Skeletal muscle satellite cell (primary cell): ENCODE data around the gene FBXO3.

Experiments
- H3K27me3 ChIP-seq: 2 replicates; pipeline ENCODE4 v1.7.0; 2013; ENCODE audit warnings: low read length; ENCODE audit not compliant: control insufficient read depth, insufficient read depth
- H3K36me3 ChIP-seq: 2 replicates; pipeline ENCODE4 v1.7.0; 2013; ENCODE audit warnings: mild to moderate bottlenecking, control low read depth, low read length; ENCODE audit not compliant: insufficient read depth
- H3K4me1 ChIP-seq: 2 replicates; pipeline ENCODE4 v1.7.0; 2013; ENCODE audit warnings: low read length; ENCODE audit not compliant: control insufficient read depth, insufficient read depth
- H3K4me2 ChIP-seq: 2 replicates; pipeline ENCODE4 v1.7.0; 2013; ENCODE audit warnings: mild to moderate bottlenecking, low read length
- H3K4me3 ChIP-seq: 2 replicates; pipeline ENCODE4 v1.7.0; 2013; ENCODE audit warnings: low read length
- H3K9ac ChIP-seq: 2 replicates; pipeline ENCODE4 v1.7.0; 2013; ENCODE audit warnings: mild to moderate bottlenecking, low read depth, low read length, moderate library complexity
- H3K9me3 ChIP-seq: replicated peaks from 2 replicates; pipeline ENCODE4 v1.7.0; 2013; ENCODE audit warnings: mild to moderate bottlenecking, control low read depth, low read length

FBXO3 gene

DNA sequence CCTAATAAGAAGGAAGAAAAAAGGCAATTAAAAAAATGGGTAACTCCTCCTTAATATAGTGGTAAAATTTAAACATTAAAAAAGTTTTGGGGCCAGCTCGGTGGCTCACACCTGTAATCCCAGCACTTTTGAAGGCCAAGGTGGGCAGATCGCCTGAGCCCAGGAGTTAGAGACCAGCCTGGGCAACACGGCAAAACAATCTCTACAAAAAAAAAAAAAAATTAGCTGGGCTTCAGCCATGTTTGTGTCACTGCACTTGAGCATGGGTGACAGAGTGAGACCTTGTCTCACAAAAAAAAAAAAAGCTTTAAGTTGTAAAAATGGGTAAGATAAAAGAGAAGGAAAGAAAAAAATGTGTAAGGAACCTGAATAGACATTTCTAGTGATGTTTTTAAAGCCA lies 11.3 kb upstream of the FBXO3 start:
- Histone ChIP-seq H3K36me3 (no peaks in the 10 kb centered on the region), H3K4me2 (no peak overlapping the region), H3K9me3 (no peaks in the 10 kb centered on the region), H3K9ac (no peak overlapping the region), H3K4me3 (no peak overlapping the region), H3K27me3 (peaks cover 28% of the 10 kb centered on the region), H3K4me1 (peaks cover under 1% of the 10 kb centered on the region)

DNA sequence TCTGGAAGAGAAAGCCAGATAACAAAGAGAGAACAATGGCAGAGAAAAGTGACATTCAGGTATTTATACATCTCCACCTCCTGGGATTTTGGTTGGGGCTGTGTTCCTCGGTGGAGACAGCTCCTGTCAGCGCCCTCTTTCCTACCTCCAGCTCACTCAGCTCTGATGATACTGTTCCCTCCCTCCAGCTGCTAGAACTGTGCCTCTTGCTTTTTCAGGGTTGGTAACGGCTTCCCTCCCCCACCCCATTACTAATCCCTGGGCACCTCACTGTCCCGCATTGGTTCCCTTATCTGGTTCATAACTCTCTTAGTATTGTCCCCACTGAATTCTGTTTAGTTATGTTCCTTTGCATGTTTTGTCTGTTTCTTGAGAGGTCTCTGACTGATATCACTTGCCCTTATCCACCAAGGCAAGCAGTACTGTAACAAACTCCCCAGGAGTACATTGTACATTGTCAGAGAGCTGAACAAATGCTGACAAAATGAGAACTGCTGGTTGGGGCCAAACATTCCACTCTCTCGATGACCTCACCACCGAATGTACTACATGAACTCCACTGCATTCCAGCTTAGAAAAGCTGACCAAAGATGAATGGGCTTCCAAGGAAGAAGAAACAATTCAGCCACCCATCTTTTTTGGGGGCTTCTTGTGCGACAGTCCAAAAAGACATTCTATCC lies 5.7 kb upstream of the FBXO3 start:
- peaks cover 25% of the 10 kb centered on the region for H3K4me1 ChIP-seq

DNA sequence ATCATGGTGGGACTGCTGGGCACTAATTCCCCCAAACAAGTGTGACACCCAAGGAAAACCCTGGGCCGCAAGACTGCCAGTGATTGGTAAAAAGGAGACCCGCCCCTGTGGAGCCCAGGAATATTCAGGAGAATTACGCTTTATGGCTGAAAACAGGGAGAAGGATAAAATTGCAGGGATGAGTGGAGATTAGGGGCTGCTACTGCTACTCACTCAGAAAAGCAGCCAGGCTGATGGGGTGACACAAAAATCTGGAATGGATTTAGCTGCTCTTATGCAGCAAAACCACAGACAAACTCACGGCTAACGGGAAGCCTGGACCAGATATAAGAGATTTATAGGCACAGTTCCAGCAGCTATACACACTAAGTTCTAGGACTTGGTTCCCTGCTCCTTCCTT lies 4.4 kb upstream of the FBXO3 start:
- H3K4me2 ChIP-seq = peak overlapping the region; percentile 36
- H3K27me3 ChIP-seq = peaks cover 3% of the 10 kb centered on the region
- no peaks in the 10 kb centered on the region for H3K9me3 ChIP-seq
- H3K4me3 ChIP-seq = no peak overlapping the region
- H3K4me1 ChIP-seq = peaks cover 28% of the 10 kb centered on the region
- no peaks in the 10 kb centered on the region for H3K36me3 ChIP-seq
- no peak overlapping the region for H3K9ac ChIP-seq

More for the DNA sequence above, 5.7 kb upstream of the FBXO3 start:
- no peak overlapping the region for H3K9ac ChIP-seq
- H3K27me3 ChIP-seq = peaks cover 9% of the 10 kb centered on the region
- H3K9me3 ChIP-seq = no peaks in the 10 kb centered on the region
- H3K36me3 ChIP-seq = no peaks in the 10 kb centered on the region
- no peak overlapping the region for H3K4me3 ChIP-seq
- peak overlapping the region; percentile 61 for H3K4me2 ChIP-seq

DNA sequence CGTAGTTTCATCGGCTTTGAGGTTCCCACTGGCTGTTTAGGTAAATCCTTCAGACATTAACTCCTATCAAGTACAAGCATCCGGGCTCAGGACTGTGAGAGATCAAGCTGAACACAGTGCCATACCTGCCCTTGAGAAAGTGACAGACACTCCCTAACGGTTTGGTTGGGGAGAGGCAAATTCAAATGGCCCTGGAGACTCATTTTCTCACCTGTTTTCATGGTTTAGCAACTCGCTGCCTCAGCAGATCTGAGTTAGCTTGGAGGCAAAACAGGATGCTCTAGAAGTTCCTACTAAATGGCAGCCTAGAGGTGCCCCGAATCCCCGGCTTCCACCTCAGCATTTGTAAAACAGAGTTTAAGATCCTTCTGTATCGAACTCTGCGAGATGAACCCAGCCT lies 3.6 kb upstream of the FBXO3 start:
- H3K4me1 ChIP-seq = peaks cover 33% of the 10 kb centered on the region

DNA sequence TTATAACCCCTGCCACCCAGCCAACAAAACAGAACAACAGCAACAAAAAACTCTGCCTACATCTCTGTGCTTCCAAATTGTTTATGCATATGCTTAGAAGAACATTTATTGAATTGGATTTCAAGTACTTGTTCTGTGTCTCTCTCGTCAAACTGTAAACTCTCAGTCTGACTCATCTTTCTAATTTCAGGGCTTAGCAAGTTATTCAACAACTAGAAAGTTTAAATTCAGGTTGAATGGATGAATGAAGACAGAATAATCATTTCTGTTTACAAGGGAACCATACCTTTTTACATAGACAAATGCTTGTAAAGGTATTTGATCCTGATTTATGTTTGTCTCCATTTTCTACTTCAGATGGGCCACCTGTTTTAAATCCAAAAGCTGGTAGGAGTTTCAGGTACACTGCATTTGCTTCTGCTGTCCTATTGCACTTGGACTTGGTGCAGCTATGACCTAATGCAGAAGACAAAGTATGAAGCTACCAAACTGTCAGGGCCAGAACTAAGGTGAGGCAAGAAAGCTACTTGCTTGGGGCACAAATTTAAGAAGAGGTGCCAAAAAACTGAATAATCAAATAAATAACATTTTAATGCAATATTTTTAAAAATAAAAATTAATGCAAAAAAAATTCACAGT lies 1.6 kb upstream of the FBXO3 start:
- Histone ChIP-seq H3K4me1 (peaks cover 38% of the 10 kb centered on the region), H3K36me3 (no peaks in the 10 kb centered on the region), H3K4me2 (no peak overlapping the region), H3K4me3 (no peak overlapping the region), H3K9me3 (no peaks in the 10 kb centered on the region), H3K27me3 (no peaks in the 10 kb centered on the region), H3K9ac (no peak overlapping the region)

More for the DNA sequence above, 3.6 kb upstream of the FBXO3 start:
- no peak overlapping the region for H3K4me3 ChIP-seq
- no peaks in the 10 kb centered on the region for H3K9me3 ChIP-seq
- H3K27me3 ChIP-seq = no peaks in the 10 kb centered on the region
- H3K36me3 ChIP-seq = no peaks in the 10 kb centered on the region
- no peak overlapping the region for H3K4me2 ChIP-seq
- H3K9ac ChIP-seq = no peak overlapping the region

DNA sequence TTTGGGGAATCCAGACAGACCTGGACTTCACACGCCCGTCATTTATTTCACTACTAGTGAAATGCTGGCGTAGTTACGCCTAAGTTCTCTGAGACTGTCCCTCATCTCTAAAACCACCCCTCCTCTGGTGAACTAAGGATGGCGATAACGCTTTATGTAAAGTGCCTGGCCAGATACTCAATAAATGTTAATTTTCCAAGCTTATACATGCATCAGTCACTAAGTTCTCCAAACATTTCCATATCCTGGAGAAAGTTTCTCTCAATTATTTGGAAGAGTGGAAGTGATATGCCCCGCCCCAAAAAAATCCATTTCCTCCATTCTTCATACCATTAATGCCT lies 1.1 kb upstream of the FBXO3 start:
- no peak overlapping the region for H3K9ac ChIP-seq
- H3K4me3 ChIP-seq = no peak overlapping the region
- no peaks in the 10 kb centered on the region for H3K36me3 ChIP-seq
- H3K27me3 ChIP-seq = no peaks in the 10 kb centered on the region
- H3K4me2 ChIP-seq = peak overlapping the region; percentile 95
- H3K9me3 ChIP-seq = no peaks in the 10 kb centered on the region
- H3K4me1 ChIP-seq = peaks cover 35% of the 10 kb centered on the region

DNA sequence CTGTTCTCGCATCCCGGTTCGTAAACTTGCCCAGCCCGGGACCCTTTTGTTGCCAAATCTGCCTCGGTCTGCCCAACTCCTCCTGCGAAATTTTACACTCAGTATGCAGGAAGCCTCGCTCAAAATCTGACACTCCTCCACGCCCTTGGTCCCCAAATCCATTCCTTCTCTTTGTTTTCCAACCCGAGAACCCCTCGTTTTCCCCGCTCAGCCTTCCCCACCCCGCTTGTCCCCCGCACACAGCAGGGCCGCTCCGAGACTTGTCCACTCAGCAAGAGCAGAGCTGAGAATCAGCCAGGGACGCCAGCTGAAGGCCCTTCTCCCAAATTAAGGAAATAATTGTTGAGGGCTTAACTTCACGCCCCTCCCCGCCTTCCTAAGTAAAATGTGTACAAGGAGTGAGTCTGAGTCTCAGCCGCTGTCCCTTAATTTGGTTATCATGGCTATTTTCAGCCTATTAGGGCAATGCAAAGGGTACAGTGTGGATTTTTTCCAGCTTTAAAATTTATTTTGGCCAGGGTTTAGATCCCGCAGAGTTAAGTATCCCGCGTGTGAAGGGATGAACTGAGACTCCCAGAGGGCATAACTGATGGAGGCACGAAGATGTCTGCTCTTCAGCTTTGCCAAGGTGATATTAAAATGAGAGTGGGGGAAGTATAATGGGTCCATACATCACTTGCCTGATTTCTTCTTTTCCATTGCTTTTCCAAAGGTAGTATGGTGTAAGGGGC lies 581 bp upstream of the FBXO3 start:
- H3K4me3 ChIP-seq = peak overlapping the region; percentile 94
- H3K4me1 ChIP-seq = peaks cover 31% of the 10 kb centered on the region
- H3K9ac ChIP-seq = peak overlapping the region; percentile 80
- H3K4me2 ChIP-seq = peak overlapping the region; percentile 95
- no peaks in the 10 kb centered on the region for H3K36me3 ChIP-seq
- no peaks in the 10 kb centered on the region for H3K27me3 ChIP-seq
- no peaks in the 10 kb centered on the region for H3K9me3 ChIP-seq

DNA sequence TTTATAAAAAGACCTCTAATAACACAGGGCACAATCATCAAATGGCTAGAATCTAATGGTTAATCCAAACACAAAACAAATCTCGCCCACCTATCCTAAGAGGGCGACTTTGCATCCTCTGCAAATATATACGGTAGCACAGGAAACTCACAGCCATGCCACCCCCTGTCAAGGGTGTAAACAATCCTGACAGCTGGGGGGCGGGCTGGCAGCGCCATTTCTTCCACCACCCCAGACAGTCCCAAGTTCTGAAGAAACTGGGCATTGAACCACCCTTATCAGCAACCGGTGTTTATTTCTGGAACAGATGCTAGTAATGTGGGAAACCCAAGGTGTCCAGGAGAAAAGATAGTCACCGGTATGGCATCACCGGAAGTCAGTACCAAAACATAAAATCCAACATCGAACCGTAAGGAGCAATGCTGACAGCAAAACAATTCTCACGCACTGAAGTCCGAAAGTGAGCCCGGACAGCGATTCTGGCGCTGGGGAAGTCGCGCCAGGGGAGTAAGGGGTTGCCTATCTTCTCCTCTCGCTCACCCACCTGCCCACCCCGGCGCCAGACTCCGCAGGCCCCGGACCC lies 825 bp downstream of the FBXO3 start:
- Histone ChIP-seq H3K4me2 (peak overlapping the region; percentile 95), H3K27me3 (no peaks in the 10 kb centered on the region), H3K9ac (peak overlapping the region; percentile 80), H3K4me1 (peaks cover 24% of the 10 kb centered on the region), H3K4me3 (peak overlapping the region; percentile 94), H3K36me3 (peaks cover 6% of the 10 kb centered on the region), H3K9me3 (no peaks in the 10 kb centered on the region)

DNA sequence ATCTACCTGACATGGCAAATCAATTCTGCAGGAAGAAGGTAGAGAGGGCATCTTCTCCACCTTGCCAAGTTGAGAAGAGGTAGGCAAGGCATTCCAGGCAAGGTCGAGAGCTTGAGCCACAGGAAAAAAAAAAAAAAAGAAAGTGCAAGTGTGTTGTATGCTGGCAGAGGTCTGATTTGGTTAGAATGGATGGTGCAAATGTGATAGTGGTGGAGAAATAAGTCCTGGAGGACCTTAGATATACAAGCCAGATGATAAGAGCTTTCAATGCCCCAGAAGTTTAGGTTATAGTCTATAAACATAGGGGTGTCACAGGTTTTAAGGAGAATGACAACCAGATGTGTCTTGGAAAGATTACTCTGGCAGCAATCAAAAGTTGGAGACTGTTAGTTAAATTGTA lies 1.4 kb downstream of the FBXO3 start:
- Histone ChIP-seq H3K9me3 (no peaks in the 10 kb centered on the region), H3K9ac (no peak overlapping the region), H3K4me3 (peak overlapping the region; percentile 94), H3K4me1 (peaks cover 20% of the 10 kb centered on the region), H3K27me3 (no peaks in the 10 kb centered on the region), H3K36me3 (peaks cover 8% of the 10 kb centered on the region), H3K4me2 (peak overlapping the region; percentile 95)

DNA sequence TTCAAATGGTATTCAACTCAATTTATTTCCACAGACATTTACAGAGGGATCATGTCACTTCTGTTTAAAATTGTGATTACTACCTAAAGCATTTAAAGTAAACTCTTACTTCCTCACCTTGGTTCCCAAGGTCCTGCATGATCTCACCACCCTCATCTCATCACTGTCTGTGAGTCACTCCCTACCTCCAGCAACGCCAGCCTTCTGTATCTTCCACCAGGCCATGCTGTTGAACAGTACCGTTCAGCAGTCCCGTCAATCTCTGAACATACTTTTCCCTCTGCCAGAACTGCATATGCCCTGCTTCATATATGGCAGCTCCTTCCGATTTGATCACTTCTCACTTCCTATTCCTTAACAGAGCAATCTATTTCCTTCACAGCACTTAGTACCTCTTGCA lies 2.0 kb downstream of the FBXO3 start:
- Histone ChIP-seq H3K9ac (no peak overlapping the region), H3K4me3 (no peak overlapping the region), H3K27me3 (no peaks in the 10 kb centered on the region), H3K9me3 (no peaks in the 10 kb centered on the region), H3K36me3 (peaks cover 12% of the 10 kb centered on the region), H3K4me1 (peaks cover 20% of the 10 kb centered on the region), H3K4me2 (no peak overlapping the region)

DNA sequence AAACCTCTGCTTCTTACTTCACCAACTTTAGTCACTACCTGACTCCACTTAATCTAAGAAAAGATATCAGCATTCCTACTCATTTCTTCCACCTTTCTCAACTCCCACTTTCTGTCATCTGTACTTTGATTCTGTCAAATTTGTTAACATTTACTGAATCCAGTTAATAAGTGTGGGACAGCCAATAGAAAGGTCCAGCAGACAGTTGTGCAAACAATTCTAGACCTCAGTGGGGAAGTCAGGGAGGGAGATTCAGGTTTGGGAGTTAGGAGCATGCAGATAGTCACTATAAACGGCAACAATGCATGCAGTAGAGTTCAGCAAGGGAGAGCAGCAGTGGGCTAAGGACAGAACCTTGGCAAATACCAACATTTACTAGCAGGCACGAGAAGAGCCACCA lies 4.1 kb downstream of the FBXO3 start:
- no peak overlapping the region for H3K4me2 ChIP-seq
- H3K4me1 ChIP-seq = peaks cover 15% of the 10 kb centered on the region
- H3K9me3 ChIP-seq = no peaks in the 10 kb centered on the region
- H3K4me3 ChIP-seq = no peak overlapping the region
- no peaks in the 10 kb centered on the region for H3K27me3 ChIP-seq
- no peak overlapping the region for H3K9ac ChIP-seq
- peaks cover 26% of the 10 kb centered on the region for H3K36me3 ChIP-seq
